HG03378 (cell line): ENCODE measurements around the gene PLEKHA8.

Experiments
- ATAC-seq: cut with Tn5 transposase; IDR thresholded peaks from one replicate; pipeline ENCODE4 v1.9.1; 2021; ENCODE audit warnings: mild to moderate bottlenecking, moderate library complexity; ENCODE audit not compliant: unreplicated experiment

PLEKHA8 gene

GRCh38 chr7:30028216-30028748 is at the start of gene PLEKHA8:
Gene PLEKHA8 (plus strand): TSS chr7:30028412. CDS start chr7:30028763, 351 bp downstream.
- peak; percentile 33 for ATAC-seq

GRCh38 chr7:29980151-29980550 is 48.1 kb upstream of the PLEKHA8 start:
- no peak for ATAC-seq

GRCh38 chr7:29987083-29987482 is 41.1 kb upstream of the PLEKHA8 start:
- no peak for ATAC-seq

- no peak for ATAC-seq
Observed at GRCh38 chr7:29987811-29988317, 40.3 kb upstream of the PLEKHA8 start.

GRCh38 chr7:29988424-29989256 is 39.6 kb upstream of the PLEKHA8 start:
- ATAC-seq, result peak; percentile 32

- peak; percentile 24 for ATAC-seq
Observed at GRCh38 chr7:29989257-29989995, 38.8 kb upstream of the PLEKHA8 start, which contains the start of gene SCRN1. Gene SCRN1 (minus strand): TSS chr7:29989801. CDS start chr7:29969067, 20,734 bp downstream.

GRCh38 chr7:29990931-29991330 is 37.3 kb upstream of the PLEKHA8 start:
- ATAC-seq, result no peak

- no peak for ATAC-seq
Observed at GRCh38 chr7:29991937-29992336, 36.3 kb upstream of the PLEKHA8 start.

- no peak for ATAC-seq
Observed at GRCh38 chr7:29993140-29993539, 35.1 kb upstream of the PLEKHA8 start.

- no peak for ATAC-seq
Observed at GRCh38 chr7:29995652-29996051, 32.6 kb upstream of the PLEKHA8 start.

- no peak for ATAC-seq
Observed at GRCh38 chr7:29996321-29996720, 31.9 kb upstream of the PLEKHA8 start.

- ATAC-seq, result no peak
Observed at GRCh38 chr7:29998489-29998888, 29.7 kb upstream of the PLEKHA8 start.

GRCh38 chr7:30001998-30002397 is 26.2 kb upstream of the PLEKHA8 start:
- no peak for ATAC-seq

- ATAC-seq, result no peak
Observed at GRCh38 chr7:30003098-30003497, 25.1 kb upstream of the PLEKHA8 start.

GRCh38 chr7:30005464-30005863 is 22.7 kb upstream of the PLEKHA8 start:
- ATAC-seq, result no peak

GRCh38 chr7:30010021-30010420 is 18.2 kb upstream of the PLEKHA8 start:
- ATAC-seq, result no peak

- ATAC-seq, result no peak
Observed at GRCh38 chr7:30012757-30013156, 15.5 kb upstream of the PLEKHA8 start.

GRCh38 chr7:30018451-30018850 is 9.8 kb upstream of the PLEKHA8 start:
- ATAC-seq, result no peak

- ATAC-seq, result no peak
Observed at GRCh38 chr7:30019387-30019786, 8.8 kb upstream of the PLEKHA8 start.

- ATAC-seq, result no peak
Observed at GRCh38 chr7:30019960-30020359, 8.3 kb upstream of the PLEKHA8 start.

GRCh38 chr7:30020535-30020934 is 7.7 kb upstream of the PLEKHA8 start:
- ATAC-seq, result no peak
